Measurements from ENCODE around the gene TLDC2.
"Not testable (repeated sequence)": the region's sequence is repeated elsewhere in the genome, so short reads cannot be mapped to it uniquely, and the experiment has no call there.

Gene TLDC2

DNA sequence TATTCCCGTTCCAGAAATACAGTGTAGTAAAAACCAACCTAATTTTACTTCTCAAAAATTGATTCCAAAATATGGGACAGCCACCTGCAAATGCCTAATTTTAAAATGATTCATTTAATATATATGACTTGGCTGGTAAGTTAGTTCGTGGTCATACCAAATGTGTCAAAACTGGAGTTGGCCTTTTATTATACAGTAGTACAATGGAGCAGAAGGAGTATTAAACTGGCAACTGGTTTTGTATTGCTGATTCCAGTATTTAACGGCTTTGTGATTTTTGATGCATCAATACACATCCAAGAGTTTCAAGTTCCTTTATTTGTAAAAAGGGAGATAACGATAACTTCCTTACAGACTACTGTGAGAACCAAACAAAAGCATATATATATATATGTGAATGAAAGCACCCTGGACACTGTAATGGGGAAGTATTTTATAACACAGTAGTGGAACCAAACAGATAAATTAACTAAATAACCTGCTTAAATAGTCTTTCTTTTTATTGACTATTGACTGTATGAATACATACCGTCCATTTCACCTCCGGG is 50.8 kb downstream of the TLDC2 start:
- no peak overlapping the region for H3K4me3 ChIP-seq (ENCODE audit: low read length)
- DNase-seq (ENCODE audit: low read depth) = no peak
- no peak for TF ChIP-seq CTCF (conservative IDR thresholded peaks at IDR 0.05; ENCODE audit: low read depth, low read length)

GRCh38 chr20:36927704-36928103 is 51.8 kb downstream of the TLDC2 start:
- DNase-seq (ENCODE audit: low read depth) = no peak

GRCh38 chr20:36929290-36929689 is 53.4 kb downstream of the TLDC2 start:
- H3K4me3 ChIP-seq (ENCODE audit: low read length) = no peak overlapping the region
- no peak for DNase-seq (ENCODE audit: low read depth)
- no peak for TF ChIP-seq CTCF (conservative IDR thresholded peaks at IDR 0.05; ENCODE audit: low read depth, low read length)

More at GRCh38 chr20:36927704-36928103, 51.8 kb downstream of the TLDC2 start:
- no peak for TF ChIP-seq CTCF (conservative IDR thresholded peaks at IDR 0.05; ENCODE audit: low read depth, low read length)
- H3K4me3 ChIP-seq (ENCODE audit: low read length) = no peak overlapping the region

GRCh38 chr20:36929691-36930090 is 53.8 kb downstream of the TLDC2 start:
- H3K4me3 ChIP-seq (ENCODE audit: low read length) = no peak overlapping the region
- DNase-seq (ENCODE audit: low read depth) = no peak
- no peak for TF ChIP-seq CTCF (conservative IDR thresholded peaks at IDR 0.05; ENCODE audit: low read depth, low read length)

GRCh38 chr20:36932067-36932466 is 56.1 kb downstream of the TLDC2 start:
- H3K4me3 ChIP-seq (ENCODE audit: low read length); DNase-seq (ENCODE audit: low read depth): not testable (repeated sequence)

GRCh38 chr20:36932476-36933426 is 56.8 kb downstream of the TLDC2 start:
- H3K4me3 ChIP-seq (ENCODE audit: low read length) = no peak overlapping the region
- no peak for TF ChIP-seq CTCF (conservative IDR thresholded peaks at IDR 0.05; ENCODE audit: low read depth, low read length)
- DNase-seq (ENCODE audit: low read depth) = no peak

- not testable (repeated sequence) for DNase-seq (ENCODE audit: low read depth); H3K4me3 ChIP-seq (ENCODE audit: low read length)
Observed at GRCh38 chr20:36933571-36933970, 57.6 kb downstream of the TLDC2 start.

DNA sequence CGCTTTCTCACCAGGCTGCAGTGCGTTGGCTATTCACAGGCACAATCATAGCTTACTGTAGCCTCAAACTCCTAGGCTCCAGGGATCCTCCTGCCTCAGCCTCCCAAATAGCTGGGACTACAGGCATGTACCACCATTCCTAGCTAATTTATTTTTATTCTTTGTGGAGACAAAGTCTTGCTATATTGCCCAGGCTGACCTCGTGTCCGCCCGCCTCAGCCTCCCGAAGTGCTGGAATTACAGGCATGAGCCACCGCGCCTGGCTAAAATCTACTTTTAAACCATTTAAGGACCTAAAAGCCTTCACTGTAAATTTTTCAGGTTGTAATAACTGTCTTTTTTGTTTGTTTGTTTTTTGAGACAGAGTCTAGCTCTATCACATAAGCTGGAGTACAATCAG is 60.4 kb downstream of the TLDC2 start:
- no peak overlapping the region for H3K4me3 ChIP-seq (ENCODE audit: low read length)
- DNase-seq (ENCODE audit: low read depth) = no peak
- no peak for TF ChIP-seq CTCF (conservative IDR thresholded peaks at IDR 0.05; ENCODE audit: low read depth, low read length)

GRCh38 chr20:36936761-36937401 is 60.9 kb downstream of the TLDC2 start:
- DNase-seq (ENCODE audit: low read depth) = not testable (repeated sequence)

More at GRCh38 chr20:36936761-36937401, 60.9 kb downstream of the TLDC2 start:
- not testable (repeated sequence) for H3K4me3 ChIP-seq (ENCODE audit: low read length)
